Psoas muscle (tissue), 8 donors: ENCODE results near the gene PDGFC. TPM values are rescaled to one million over a fixed set of nuclear protein-coding genes. Genes with fewer than 3 reads are reported as not detected.

Experiments
- ATAC-seq, 4 donors: fragments of 200-7000 bp; cut with Tn5 transposase; one replicate each; pipeline ENCODE4 v1.9.1; 2020; ENCODE audit warnings: moderate library complexity in 3 of 4, mild to moderate bottlenecking in 2 of 4
- DNase-seq, 2 donors: peaks; one replicate each; pipeline ENCODE4 v3.0.0-alpha.2; 2020
- H3K27ac ChIP-seq: fragments of 200-600 bp; one replicate; pipeline ENCODE4 v1.8.0; 2022
- H3K27me3 ChIP-seq, 3 donors: fragments of 200-600 bp in 1 of 3; one replicate each; pipeline versions ENCODE4 v1.6.1 to v1.8.0; 2013 to 2022; ENCODE audit warnings: low read length in 2 of 3, mild to moderate bottlenecking in 2 of 3, moderate library complexity in 1 of 3; ENCODE audit not compliant: insufficient read depth in 3 of 3
- H3K36me3 ChIP-seq, 2 donors: fragments of 200-600 bp in 1 of 2; one replicate each; pipeline versions ENCODE4 v1.6.1 to v1.8.0; 2013 to 2022; ENCODE audit warnings: low read depth in 1 of 2, mild to moderate bottlenecking in 1 of 2, moderate library complexity in 1 of 2; ENCODE audit not compliant: insufficient read depth in 1 of 2
- H3K4me1 ChIP-seq: fragments of 200-600 bp; one replicate; pipeline ENCODE4 v1.8.0; 2022
- H3K4me3 ChIP-seq: fragments of 200-600 bp; one replicate; pipeline ENCODE4 v1.8.0; 2022; ENCODE audit warnings: mild to moderate bottlenecking
- H3K9me3 ChIP-seq: fragments of 200-600 bp; one replicate; pipeline ENCODE4 v1.8.0; 2022
- WGBS, 3 donors: extraction: QIAGEN DNeasy Blood & Tissue Kit; methylation state at CpG; one replicate each; pipeline versions ENCODE4 v1.1.6 to v1.1.7; 2013; 5-methylcytosine and 5-hydroxymethylcytosine counted together
- intact Hi-C, 2 donors: fragments of 100-400 bp; cut with DNase I; formaldehyde crosslinking; loops; one replicate each; pipeline versions ENCODE4 v1.11.0 to v1.14.2; 2022
- polyA plus RNA-seq, 3 donors: library from polyadenylated mRNA; stranded (reverse); fragments of 200-250 nt; gene quantifications; one replicate each; pipeline ENCODE4 v1.2.3, GENCODE V29; 2013
- total RNA-seq, 4 donors: library from RNA; stranded (reverse); fragmentation: NEBNext Ultra II Directional in 2 of 4; extraction: Animal tissue kit (Norgen Biotek cat#: 25700) in 2 of 4; gene quantifications; one replicate each; pipeline versions ENCODE4 v1.2.1 to v1.2.4, GENCODE V29; 2021 to 2023
- TF ChIP-seq, protein P1 (sequence below): fragments of 200-600 bp; IDR thresholded peaks from one replicate; pipeline ENCODE4 v1.8.0; 2022; ENCODE audit warnings: antibody characterized with exemption
- donor health status: healthy with polysubstance abuse.
- donor health status: DM: no; HTN: no; CAD: no; lungs with moderate emphysema.
- donor health status: Bipolar disorder and iron deficiency.
- donor health status: healthy.
- donor health status: DM: yes; HTN: yes; CAD: no.
- donor health status: DM: no; HTN: no; CAD: no.
- donor health status: DM: no; HTN: no; CAD: no.
- donor health status: DM: yes; HTN: yes; CAD: no.

PDGFC gene
- total and polyA plus RNA-seq, 7 donors, result 2.2 to 19.8 (median 6.3) TPM

DNA sequence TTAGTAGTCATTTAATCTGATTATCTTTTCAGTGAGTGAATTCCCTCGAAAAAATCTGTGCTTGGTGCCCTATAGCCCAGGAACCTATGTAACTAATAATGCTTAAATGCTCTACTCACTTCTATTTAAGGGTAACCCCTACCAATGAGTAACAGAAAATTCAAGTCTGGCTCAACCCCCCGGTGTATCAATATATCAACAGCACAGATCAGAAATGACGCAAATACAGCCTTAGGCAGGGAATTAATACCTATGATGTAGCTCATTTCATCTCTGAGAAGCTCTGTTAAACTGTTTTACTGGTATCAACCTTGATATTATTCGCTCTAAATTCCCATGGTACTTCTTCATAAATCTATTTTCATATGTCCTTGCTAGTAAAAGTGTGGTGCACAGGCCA, 28.6 kb downstream of the PDGFC start:
- Histone ChIP-seq H3K27ac (no peak overlapping the region), H3K36me3 (no peaks in the 10 kb centered on the region), H3K9me3 (no peaks in the 10 kb centered on the region), H3K4me3 (no peak overlapping the region), H3K27me3 (no peaks in the 10 kb centered on the region), H3K4me1 (peaks cover 39% of the 10 kb centered on the region)
- intact Hi-C loops, result loop anchor here in 1 of 2 donors (10.0 kb wide), 1 partner anchor 168 kb away; no protein-coding TSS in a partner anchor
- WGBS, 3 donors, result 89 to 97% (median 90%) methylated on average over 4 of the region's 4 CpGs
- DNase-seq (no peak), ATAC-seq (no peak)
- TF ChIP-seq, protein P1, sequence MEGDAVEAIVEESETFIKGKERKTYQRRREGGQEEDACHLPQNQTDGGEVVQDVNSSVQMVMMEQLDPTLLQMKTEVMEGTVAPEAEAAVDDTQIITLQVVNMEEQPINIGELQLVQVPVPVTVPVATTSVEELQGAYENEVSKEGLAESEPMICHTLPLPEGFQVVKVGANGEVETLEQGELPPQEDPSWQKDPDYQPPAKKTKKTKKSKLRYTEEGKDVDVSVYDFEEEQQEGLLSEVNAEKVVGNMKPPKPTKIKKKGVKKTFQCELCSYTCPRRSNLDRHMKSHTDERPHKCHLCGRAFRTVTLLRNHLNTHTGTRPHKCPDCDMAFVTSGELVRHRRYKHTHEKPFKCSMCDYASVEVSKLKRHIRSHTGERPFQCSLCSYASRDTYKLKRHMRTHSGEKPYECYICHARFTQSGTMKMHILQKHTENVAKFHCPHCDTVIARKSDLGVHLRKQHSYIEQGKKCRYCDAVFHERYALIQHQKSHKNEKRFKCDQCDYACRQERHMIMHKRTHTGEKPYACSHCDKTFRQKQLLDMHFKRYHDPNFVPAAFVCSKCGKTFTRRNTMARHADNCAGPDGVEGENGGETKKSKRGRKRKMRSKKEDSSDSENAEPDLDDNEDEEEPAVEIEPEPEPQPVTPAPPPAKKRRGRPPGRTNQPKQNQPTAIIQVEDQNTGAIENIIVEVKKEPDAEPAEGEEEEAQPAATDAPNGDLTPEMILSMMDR, result no peak

GRCh38 chr4:156941940-156942548, 29.6 kb downstream of the PDGFC start:
- Histone ChIP-seq H3K4me3 (peak overlapping the region; percentile 46), H3K36me3 (no peaks in the 10 kb centered on the region), H3K27ac (peak overlapping the region; percentile 38), H3K4me1 (peaks cover 32% of the 10 kb centered on the region), H3K27me3 (no peaks in the 10 kb centered on the region), H3K9me3 (no peaks in the 10 kb centered on the region)
- DNase-seq (no peak), ATAC-seq (peak; percentile 61 to 75 (median 66))
- TF ChIP-seq, protein P1, result no peak
- intact Hi-C loops, result loop anchor here in 1 of 2 donors (10.0 kb wide), 1 partner anchor 167 kb away; no protein-coding TSS in a partner anchor
- WGBS, 3 donors, result 19 to 24% (median 24%) methylated on average over 7 of the region's 7 CpGs

DNA sequence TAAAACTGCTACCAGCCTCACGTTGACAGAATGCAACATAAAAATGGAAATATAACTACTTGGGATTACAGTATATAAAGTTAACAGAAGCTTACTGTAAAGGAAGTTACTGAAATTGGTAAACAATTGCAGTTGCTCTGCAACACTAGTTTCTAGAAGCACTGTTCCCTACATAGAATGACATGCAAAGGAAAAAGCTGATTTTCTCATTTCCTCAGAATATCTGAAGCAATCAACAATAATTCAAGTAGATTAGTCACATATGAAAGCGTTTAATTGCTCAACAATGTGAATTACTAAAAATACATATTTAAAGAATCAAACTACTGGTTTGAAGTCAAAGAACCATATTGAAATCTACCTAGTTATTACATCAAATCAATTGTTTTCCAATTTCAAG, 31.8 kb downstream of the PDGFC start:
- Histone ChIP-seq H3K27ac (no peak overlapping the region), H3K4me3 (no peak overlapping the region), H3K4me1 (peaks cover 14% of the 10 kb centered on the region), H3K36me3 (no peaks in the 10 kb centered on the region), H3K9me3 (no peaks in the 10 kb centered on the region), H3K27me3 (no peaks in the 10 kb centered on the region)
- DNase-seq, result no peak
- intact Hi-C loops, result loop anchor here in 1 of 2 donors (10.0 kb wide), 1 partner anchor 165 kb away; no protein-coding TSS in a partner anchor
- no peak for ATAC-seq
- 73 to 85% (median 78%) methylated on average over 2 of the region's 2 CpGs for WGBS, 3 donors
- TF ChIP-seq, protein P1, result no peak

DNA sequence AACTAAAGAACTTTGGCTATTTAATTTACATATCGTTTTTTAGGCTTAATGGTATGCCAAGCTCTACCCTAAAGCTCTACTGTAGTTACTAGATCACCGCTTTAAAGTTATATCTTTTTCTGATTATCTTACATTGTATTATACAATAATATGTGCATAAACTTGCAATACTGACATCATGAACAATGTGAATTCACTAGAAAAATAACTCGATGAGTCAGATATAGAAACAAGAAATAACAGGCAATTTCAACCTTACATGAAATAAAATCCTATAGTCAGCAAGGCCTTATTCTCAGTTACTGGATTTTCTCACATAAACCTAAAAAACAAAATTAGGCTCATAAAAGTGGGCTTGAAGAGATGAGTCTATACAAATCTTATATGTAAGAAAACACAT, 32.5 kb downstream of the PDGFC start:
- intact Hi-C loops, result no loop called here
- H3K36me3 ChIP-seq, result no peaks in the 10 kb centered on the region
- H3K4me3 ChIP-seq, result no peak overlapping the region
- peaks cover 14% of the 10 kb centered on the region for H3K4me1 ChIP-seq
- no peaks in the 10 kb centered on the region for H3K27me3 ChIP-seq
- ATAC-seq (no peak), DNase-seq (no peak)
- WGBS, 3 donors, result 95 to 97% (median 96%) methylated on average over 3 of the region's 3 CpGs
- TF ChIP-seq, protein P1, result no peak
- no peaks in the 10 kb centered on the region for H3K9me3 ChIP-seq
- H3K27ac ChIP-seq, result no peak overlapping the region

- WGBS, 3 donors, result 94 to 100% (median 94%) methylated on average over 2 of the region's 2 CpGs
- H3K9me3 ChIP-seq, result no peaks in the 10 kb centered on the region
- H3K27me3 ChIP-seq, result no peaks in the 10 kb centered on the region
- intact Hi-C loops, result no loop called here
- DNase-seq, result no peak
- ATAC-seq, result no peak
- peaks cover 9% of the 10 kb centered on the region for H3K4me1 ChIP-seq
- no peak overlapping the region for H3K27ac ChIP-seq
- no peaks in the 10 kb centered on the region for H3K36me3 ChIP-seq
- TF ChIP-seq, protein P1, result no peak
- no peak overlapping the region for H3K4me3 ChIP-seq
Measured at GRCh38 chr4:156934259-156934635, 37.4 kb downstream of the PDGFC start.
